EH (cell line): Measurements from ENCODE around the gene PCDH17.

ENCODE experiments used
- DNase-seq: peaks from one replicate; pipeline ENCODE4 v3.0.0-alpha.2; 2015; ENCODE audit warnings: low read depth

Gene PCDH17

DNA sequence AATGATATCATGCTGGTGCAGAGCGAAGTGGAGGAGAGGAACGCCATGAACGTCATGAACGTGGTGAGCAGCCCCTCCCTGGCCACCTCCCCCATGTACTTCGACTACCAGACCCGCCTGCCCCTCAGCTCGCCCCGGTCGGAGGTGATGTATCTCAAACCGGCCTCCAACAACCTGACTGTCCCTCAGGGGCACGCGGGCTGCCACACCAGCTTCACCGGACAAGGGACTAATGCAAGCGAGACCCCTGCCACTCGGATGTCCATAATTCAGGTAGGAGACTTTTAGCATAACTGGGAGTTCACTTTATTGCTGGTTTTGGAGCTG, 3.3 kb downstream of the PCDH17 start:
- DNase-seq, result no peak

DNA sequence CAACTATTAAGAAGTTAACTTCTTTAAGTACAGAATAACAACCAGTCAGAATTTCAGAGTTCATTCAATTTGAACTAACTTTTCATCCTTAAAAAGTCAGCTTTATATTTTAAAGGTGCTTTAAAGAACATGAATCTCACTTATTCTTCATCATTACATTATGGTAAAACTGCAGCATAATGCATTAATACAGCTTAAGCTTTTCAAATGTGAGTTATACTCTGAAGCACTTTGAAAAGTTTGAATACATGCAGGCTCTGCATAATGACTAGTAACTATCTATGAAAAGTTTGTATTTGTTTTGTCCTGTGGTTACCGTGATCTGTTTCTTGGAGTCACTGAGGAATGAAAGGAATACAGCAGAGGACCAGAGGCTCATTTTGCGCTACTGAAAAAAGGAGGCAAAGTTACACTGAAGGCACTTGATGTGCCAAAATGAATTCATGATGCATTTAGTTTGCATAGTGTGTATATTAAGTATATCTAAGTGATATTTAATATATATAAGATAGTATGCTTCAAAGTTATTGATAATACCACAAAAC, 4.1 kb downstream of the PCDH17 start:
- no peak for DNase-seq

DNA sequence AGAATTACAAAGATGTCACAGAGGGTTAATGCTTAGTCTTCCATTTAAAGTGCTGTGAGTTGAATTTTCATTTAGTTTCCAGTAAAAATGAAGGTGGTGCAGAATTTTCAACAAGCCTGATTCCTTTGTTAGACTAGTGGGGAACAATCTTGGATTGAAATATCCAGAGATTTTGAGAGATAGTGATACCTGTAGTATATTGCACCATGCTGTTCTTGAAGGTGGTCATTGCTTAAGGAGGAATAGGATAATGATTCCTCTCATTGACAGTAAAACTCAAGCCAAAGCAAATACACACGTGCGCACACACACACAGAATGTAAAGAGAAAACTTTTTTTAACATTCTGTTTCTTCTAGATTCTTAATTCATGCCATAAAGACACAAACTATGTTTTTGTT, 5.3 kb downstream of the PCDH17 start:
- DNase-seq, result no peak

DNA sequence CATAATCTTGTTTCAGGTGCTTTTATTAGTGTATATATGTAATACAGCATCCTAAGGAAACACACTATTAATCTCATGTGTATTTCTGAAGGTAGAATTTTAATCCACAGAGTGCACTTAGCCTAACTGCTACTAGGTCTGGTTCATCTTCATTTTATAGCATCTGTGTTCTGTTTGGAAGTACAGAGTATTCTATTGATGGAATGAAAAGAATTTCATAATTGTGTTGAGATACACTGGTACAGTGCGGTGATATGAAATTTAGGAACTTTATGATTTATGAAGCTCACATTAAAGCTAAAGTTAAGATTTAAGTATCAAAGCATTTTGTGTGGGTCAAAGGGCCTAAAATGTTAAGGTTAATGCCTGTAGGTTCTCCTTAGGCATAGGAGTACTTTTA, 6.0 kb downstream of the PCDH17 start:
- no peak for DNase-seq

DNA sequence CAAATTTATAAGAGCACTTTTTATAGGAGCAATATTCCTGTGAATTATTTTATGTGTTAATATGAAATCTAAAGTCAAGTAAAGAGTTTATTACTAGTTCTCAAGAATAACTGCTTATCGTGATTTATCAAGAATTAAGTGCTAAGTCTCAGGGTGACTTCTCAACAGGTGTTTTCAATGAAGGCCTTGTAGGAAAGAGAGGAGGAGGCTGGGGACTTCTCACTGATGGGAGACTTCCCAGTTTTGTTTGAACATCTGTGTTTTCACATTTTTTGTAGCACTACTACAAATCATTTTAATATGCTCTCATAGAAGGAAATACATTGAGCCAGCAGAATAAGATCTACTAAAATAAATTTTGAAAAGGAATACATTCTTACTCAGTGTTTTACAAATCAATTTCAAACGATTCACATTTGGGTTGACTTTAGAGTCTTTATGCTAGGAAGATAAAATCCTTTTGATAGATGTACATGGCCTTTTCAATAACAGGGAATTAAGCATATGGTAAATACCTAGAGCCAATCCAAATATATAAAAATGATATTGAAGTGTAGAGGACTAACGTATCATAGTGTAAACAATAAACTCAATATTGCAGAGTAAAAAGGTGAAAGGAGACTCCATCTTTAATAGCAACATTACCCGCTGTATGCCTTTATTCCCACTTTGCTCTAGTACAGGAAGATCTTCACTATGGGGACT, 6.8 kb downstream of the PCDH17 start:
- DNase-seq, result no peak

DNA sequence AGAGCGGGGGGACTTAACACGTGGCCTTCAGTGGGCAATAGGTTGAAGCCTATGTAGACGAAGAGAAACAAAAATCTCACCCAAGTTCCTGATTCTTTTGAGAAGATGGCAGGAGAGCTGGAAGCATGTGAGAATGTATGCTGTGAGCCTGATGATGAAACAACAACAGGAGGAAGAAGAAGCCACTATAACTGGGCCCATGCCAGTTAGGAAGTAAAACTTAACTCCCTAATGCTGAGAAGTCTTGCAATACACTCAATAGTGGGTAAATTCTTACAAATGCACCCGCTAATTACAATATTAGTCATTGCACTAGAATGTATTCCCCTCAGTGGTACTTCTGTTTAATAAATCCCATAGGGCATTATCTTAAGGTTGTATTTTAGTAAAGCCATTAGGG, 9.1 kb downstream of the PCDH17 start:
- no peak for DNase-seq

DNA sequence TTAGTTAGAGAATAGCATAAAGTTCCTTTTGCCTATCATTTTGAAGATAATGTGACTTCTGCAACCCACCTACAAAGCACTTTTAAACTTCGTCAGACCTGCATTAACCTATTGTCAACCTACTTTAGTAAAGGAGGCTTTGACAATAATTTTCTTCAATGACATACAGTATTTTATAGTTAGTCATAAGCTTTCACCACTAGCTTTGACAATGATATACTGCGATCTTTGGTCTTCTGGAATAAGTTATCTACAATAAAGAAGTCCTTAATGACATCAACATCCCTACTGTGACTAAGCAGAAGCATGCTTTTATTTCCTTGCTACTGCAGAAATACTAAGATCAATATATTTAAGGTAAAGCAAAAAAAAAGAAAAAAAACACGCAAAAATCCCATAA, 9.5 kb downstream of the PCDH17 start:
- DNase-seq, result no peak

DNA sequence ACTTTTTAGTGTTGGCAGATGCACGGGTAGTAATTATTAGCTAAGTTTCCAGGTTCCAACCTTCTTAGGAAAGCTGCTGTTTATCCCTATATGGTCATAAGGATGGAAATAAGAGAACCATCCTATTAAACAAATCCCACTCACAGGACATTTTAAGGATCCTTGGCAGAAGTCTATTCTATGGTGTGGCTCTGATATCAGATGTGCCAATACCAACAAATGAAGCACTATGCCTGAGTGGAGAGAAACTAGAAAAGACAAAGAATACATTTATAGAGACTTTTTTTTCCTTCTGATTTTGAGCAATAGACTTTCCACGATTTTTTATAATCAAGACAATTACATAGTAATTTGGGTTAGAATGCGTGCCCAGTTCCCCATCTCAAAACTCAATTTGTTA, 12.6 kb downstream of the PCDH17 start:
- no peak for DNase-seq

DNA sequence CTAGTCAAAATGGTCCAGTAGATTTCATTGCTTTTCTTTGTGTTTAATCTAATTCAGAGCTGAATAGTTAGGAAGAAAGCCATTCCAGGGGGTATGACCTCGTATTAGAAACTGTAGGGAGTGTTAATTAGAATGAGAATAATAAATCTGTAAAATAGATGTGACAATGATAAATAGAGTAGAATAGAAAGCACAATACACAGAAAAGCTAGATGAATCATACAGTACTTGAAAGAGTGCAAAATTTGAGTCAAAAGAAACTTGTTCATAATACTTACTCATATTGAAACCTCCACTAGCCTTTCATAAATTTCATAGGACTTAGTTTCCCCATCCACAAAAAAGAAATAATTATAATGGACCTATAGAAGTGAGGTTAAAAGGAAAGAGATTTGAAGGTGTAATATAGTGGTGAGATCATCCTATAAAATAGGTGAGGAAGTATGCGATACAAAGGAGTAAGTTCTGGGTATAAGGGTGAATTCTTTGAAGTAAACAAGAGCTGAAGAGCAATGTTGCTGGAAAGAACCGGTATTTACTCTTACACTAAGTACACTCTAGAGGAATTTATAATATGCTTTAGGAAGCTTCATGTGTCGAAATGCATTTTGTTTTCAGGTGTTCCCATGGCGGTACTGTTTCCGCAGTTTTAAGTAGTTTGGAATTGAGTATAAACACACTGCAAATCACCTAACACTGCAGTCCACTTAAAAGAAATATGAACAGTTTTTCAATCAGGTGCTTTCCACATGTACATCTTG, 21.9 kb downstream of the PCDH17 start:
- DNase-seq, result no peak

DNA sequence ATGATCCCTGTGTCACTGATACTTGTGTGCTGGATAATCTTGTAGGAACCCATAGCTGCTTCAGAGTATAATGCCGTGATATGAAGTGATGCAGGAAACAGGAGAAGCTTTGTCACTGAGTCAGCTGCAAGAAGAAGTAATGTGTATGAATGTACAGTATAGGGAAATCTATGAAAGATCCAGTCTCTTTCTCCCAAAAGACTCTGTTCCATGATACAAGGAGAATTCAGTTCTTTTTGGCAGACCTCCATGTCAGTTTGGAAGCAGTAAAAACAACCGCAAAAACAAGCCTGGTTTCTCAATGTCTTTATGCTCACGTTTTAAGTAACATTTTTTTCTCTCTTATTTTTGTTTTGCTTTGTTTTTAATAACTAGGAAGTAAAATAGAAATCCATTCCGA, 33.9 kb downstream of the PCDH17 start:
- no peak for DNase-seq

DNA sequence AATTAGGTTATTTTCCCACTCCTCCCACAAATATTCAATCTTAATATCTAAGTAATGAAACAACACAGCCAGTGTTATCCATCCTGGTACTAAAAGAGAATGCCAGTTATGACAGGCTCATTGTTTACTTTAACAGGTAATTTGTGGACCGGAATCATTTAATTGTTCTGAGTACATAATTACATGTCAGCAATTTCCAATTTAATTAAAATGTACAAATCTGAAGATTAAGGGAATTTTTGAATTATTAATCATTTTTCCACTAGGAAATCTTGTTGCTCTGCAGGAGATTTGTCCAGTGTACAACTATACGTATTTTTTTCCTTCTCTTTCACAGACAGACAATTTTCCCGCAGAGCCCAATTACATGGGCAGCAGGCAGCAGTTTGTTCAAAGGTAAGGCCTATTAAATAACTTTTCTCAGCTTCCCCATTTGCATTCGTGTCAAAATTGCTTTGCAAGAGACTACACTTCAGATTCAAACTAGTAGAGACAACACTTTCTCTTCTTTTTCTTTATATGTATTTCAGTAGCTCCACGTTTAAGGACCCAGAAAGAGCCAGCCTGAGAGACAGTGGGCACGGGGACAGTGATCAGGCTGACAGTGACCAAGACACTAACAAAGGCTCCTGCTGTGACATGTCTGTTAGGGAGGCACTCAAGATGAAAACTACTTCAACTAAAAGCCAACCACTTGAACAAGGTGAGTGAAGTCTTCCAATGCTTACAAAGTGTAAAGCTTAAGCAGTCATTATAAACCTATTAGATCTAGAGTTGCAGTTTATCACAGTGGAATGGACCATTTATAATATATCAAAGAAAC, 34.8 kb downstream of the PCDH17 start:
- no peak for DNase-seq

DNA sequence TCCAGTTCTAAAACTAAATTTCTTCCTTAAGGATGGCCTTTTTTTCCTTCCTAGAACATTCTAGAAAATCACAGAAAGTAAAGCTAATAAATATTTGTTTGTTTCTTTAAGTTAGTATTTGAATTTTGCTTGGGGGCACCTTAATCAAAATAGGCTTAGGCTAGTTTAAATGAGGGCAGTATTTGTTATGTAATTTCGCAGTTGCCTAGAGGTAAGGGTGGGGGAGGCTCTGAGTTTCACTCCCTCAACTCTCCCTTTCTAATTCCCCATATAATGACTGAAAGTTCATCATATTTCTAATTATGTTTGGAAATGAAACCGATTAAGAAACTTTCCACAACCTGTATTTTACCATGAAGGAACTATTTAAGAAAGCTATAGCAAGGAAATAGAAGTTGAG, 40.6 kb downstream of the PCDH17 start:
- DNase-seq, result no peak

DNA sequence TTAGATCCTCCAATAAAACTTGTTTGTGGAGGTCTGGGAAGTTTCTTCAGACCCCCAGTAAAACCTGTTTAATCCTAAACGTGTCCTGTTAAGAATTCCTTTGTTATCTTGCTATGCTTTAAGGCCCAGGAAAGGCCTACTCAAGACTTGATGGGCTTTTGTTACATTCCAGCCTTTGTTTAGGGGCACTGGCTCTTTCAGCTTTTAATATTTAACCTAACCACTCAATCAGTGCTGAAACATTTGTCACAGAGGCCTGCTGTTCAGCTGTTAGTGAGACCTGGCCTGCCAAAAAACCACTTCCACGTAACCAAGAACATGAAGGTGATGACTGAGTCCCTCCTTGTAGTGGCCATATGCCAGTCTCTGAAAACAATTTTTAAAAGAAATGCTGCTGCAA, 41.7 kb downstream of the PCDH17 start:
- no peak for DNase-seq

DNA sequence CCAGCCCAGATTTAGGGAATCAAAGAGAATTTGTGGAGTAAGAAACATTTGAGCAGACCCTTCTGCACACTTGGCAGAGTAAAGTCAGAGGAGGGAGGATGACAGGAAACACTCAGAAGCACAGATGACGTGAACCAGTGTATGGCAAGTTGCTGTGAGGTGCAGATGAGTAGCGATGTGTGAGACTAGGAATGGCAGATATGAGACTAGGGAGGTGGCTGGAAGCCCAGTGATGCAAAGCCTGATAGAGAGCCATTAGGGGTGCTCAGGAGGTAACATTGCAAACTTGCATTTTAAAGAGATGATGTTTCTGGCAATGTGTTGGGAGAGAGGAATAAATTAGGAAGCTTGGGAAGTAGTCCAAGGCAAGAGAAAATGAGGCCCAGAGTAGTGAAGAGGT, 44.0 kb downstream of the PCDH17 start:
- DNase-seq, result no peak

DNA sequence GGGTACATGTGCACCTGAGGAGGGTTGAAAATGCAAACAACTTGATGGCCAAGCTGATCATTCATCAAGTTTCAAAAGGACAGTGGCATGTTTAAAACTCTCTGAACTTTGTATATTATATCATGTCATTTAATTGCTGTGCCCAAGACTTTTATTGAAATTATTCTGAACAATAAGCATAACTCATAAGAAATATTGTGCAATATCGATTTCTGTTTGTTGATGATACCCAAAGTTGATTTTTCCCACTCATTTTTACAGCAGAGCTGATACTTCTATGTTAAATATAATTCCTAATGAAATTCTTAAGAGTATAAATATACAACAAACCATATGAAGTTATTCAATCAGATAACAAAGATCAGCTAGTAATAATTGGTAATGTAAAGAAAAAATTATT, 49.1 kb downstream of the PCDH17 start:
- DNase-seq, result no peak

DNA sequence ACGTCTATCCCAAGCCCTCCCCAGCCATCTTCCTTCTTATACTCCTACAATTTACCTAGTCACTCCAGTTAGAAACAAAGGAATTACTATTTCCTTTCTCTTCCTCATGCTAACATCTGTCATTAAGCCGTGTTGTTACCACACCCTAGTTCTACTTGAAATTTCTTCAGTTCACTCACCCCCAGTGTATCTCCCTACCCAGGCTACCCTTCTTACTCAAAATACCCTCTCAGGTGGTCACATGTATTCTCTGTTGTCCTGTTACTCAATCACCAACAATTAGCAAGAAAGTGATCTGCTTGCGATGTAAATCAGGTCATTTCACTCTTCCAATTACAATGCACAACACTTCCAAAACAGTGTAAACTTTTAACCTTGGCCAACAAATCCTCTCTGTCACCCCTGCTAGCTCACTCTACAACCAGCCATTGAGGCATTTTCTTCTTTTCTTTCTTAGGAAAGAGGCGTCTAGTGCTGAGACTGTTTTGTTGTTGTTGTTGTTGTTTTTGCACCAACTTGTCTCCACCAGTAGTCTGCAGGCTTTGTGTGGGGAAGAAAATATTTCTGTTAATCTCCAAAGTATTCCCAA, 50.7 kb downstream of the PCDH17 start:
- DNase-seq, result no peak

DNA sequence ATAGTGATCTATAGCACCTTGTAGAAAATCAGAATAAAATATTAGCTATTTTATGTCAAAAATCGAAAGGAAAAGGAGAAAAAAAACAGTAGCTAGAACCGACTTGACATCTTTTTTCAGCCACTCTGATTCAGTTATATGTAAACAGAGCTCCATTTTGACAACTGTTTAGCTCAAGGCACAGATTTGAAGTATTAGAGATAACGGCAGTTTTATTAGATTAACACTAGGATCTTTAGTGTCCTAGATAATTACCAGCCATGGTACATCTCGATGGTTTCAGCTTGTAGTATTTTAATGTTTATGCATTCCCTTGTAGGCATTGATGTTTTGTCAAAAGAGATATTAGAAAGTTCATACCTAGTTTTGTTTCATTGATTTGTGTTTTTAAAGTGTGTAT, 67.3 kb downstream of the PCDH17 start:
- DNase-seq, result no peak

DNA sequence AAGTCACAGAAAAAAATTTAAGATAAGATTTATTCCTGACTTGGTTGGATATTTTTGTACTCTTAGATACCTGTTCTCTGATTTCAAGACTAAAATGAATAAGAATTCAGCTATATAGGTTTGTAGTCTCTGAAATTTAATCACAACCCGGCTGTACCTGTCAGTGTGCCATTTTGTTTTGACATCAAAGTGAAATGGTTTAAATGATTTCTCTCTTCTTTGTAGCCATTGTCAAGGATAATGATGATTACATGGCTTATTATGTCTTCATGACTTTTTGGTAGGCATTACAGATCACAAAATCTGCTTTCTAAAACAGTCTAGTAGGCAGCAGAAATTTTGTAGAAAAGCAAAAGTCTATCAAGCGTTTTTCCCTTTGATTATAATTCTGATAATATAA, 72.5 kb downstream of the PCDH17 start:
- no peak for DNase-seq

DNA sequence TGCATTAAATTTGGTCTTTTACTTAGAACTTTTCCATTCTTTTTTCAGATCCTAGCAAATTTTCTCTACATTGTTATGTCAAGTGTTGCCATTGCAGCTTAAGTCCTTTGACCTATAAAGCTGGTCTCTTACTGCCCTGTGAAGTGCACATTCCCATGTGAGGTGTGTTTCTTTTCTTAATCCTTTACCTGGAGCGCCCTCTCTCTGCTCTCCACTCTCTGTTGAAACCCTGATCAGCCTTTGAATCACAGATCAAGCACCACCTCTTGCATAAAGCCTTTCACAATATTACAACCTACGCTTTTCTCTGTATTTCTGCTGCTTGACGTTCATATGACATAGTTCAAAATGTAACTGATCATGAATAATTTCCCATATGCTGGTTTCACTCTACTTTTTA, 84.8 kb downstream of the PCDH17 start:
- no peak for DNase-seq

DNA sequence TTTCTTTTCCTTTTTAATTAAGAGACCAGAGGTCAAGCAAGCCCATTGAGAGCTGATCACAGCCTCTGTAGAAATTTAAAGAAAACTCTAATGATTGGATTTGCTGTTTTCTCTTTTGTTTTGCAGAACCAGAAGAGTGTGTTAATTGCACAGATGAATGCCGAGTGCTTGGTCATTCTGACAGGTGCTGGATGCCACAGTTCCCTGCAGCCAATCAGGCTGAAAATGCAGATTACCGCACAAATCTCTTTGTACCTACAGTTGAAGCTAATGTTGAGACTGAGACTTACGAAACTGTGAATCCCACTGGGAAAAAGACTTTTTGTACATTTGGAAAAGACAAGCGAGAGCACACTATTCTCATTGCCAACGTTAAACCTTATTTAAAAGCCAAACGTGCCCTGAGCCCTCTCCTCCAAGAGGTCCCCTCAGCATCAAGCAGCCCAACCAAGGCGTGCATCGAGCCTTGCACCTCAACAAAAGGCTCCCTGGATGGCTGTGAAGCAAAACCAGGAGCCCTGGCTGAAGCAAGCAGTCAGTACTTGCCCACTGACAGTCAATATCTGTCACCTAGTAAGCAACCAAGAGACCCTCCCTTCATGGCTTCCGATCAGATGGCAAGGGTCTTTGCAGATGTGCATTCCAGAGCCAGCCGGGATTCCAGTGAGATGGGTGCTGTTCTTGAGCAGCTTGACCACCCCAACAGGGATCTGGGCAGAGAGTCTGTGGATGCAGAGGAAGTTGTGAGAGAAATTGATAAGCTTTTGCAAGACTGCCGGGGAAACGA, 93.1 kb downstream of the PCDH17 start:
- DNase-seq, result no peak

DNA sequence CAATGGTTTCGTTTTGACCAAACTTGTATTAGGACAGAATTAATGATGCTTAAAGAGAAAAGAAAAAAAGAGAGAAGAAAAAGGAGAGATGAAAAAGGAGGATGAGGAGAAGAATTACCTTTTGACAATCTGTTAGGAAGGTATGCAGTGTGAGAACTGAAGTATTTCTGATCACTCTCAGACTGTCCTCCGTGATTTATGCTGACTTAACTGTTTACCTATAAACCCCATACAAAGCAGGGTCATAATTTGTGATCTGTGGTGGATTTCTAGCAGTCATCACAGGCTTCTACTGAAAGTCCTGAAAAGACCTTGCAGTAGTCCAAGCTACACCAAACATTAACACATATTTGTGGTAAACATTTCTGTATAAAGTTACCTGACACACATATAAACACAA, 93.9 kb downstream of the PCDH17 start:
- DNase-seq, result no peak

DNA sequence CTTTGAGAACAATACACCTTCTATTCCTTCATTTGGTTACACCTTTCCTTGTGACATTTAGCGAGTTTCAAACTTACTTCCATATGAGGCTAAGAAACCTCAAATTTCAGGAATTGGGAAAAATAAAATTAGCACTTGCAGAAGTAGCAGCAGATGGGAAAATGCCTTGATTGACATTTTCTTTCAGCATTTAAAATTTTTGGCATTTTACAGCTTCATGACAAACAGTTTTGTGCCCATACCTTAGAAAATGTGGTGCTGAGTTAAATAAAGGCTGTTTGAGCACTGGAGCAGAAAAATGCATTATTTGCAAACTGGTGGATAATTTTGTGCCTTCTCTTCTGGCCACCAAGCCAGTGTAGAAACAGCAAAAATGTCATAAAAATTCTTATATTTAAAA, 95.4 kb downstream of the PCDH17 start:
- DNase-seq, result no peak
